K562 (cell line): ENCODE results near the gene MED28. TPM values are rescaled to one million over a fixed set of nuclear protein-coding genes. Genes with fewer than 3 reads are reported as not detected.

Experiments
- ATAC-seq: fragments of 200-7000 bp; cut with Tn5 transposase; 3 replicates; pipeline ENCODE4 v1.9.1; 2020; ENCODE audit warnings: moderate library complexity
- Bru-seq: library from RNA; stranded (reverse); fragments of 400-500 nt; gene quantifications from one replicate; lab custom pipeline; 2021; lab: Mats Ljungman, UMichigan
- BruChase-seq, 2 experiments: library from RNA; stranded (reverse); fragments of 400-500 nt; gene quantifications; one replicate each; lab custom pipeline; 2021; lab: Mats Ljungman, UMichigan
- BruUV-seq: library from RNA; stranded (reverse); fragments of 400-500 nt; replicated peaks from 2 replicates; lab custom pipeline; 2021; lab: Mats Ljungman, UMichigan
- CTCF ChIA-PET: fragments of 300-600 bp; formaldehyde crosslinking; extraction: SDS; loops from one replicate; lab custom pipeline; 2021; ENCODE audit warnings: low intra/inter-chr PET ratio; lab: Yijun Ruan, JAX
- POLR2A ChIA-PET: fragments of 300-600, 350-650 bp; sonication (Branson Sonifier 250); formaldehyde crosslinking; extraction: SDS; loops from one replicate; lab custom pipeline; 2021; ENCODE audit warnings: antibody characterized with exemption, inconsistent platforms; lab: Yijun Ruan, JAX
- DNase-seq, 4 experiments: peaks; one replicate each; pipeline versions ENCODE4 v3.0.0 to v3.0.0-alpha.2; 2011 to 2018; ENCODE audit warnings: low spot score in 3 of 4, mixed read lengths in 3 of 4; ENCODE audit errors: extremely low read depth in 1 of 4
- FAIRE-seq: peaks from 2 replicates; lab custom pipeline; 2011; peaks lifted over from hg19 to GRCh38; lab: Jason Lieb, UNC
- H2AFZ ChIP-seq: 2 replicates; pipeline ENCODE4 v1.6.0; 2011; ENCODE audit warnings: low read depth, low read length, control low read depth, inconsistent platforms
- H3K27ac ChIP-seq: fragments of 200-600 bp; 3 replicates; pipeline ENCODE4 v1.8.0; 2011; ENCODE audit warnings: low read depth, mild to moderate bottlenecking, control low read depth, inconsistent platforms, low read length, moderate library complexity, mixed read lengths; ENCODE audit errors: extremely low read depth
- H3K27me3 ChIP-seq, 2 experiments: fragments of 300-600 bp in 1 of 2; 2 replicates in 1 of 2; 3 replicates in 1 of 2; pipeline versions ENCODE4 v1.6.0 to v1.8.0; 2011; ENCODE audit warnings: inconsistent platforms in 2 of 2, low read length in 2 of 2, mild to moderate bottlenecking in 1 of 2, mixed read lengths in 1 of 2, moderate library complexity in 1 of 2; ENCODE audit not compliant: control insufficient read depth in 2 of 2, insufficient read depth in 2 of 2
- H3K36me3 ChIP-seq: fragments of 300-600 bp; 3 replicates; pipeline ENCODE4 v1.8.0; 2011; ENCODE audit warnings: mild to moderate bottlenecking, low read length, inconsistent platforms; ENCODE audit not compliant: control insufficient read depth, insufficient read depth
- H3K4me1 ChIP-seq, 2 experiments: fragments of 200-600 bp in 1 of 2; replicated peaks in 1 of 2; 2 replicates in 1 of 2; 3 replicates in 1 of 2; pipeline versions ENCODE4 v1.5.1 to v1.8.0; 2011; ENCODE audit warnings: inconsistent platforms in 2 of 2, low read length in 2 of 2, mild to moderate bottlenecking in 1 of 2, mixed read lengths in 1 of 2, moderate library complexity in 1 of 2; ENCODE audit not compliant: control insufficient read depth in 2 of 2, insufficient read depth in 2 of 2
- H3K4me2 ChIP-seq: 2 replicates; pipeline ENCODE4 v1.6.1; 2011; ENCODE audit warnings: low read length, control low read depth, inconsistent platforms, mixed read lengths; ENCODE audit not compliant: insufficient read depth
- H3K4me3 ChIP-seq: fragments of 200-600 bp; sonication (generic), shearing (Covaris generic); 2 replicates; pipeline ENCODE4 v1.5.1; 2016; ENCODE audit warnings: control low read depth, inconsistent platforms
- H3K79me2 ChIP-seq: fragments of 200-600 bp; 3 replicates; pipeline ENCODE4 v1.8.0; 2011; ENCODE audit warnings: low read length, inconsistent platforms; ENCODE audit not compliant: control insufficient read depth, insufficient read depth
- H3K9ac ChIP-seq, 2 experiments: 2 replicates each; pipeline versions ENCODE4 v1.6.0 to v1.6.1; 2011; ENCODE audit warnings: low read depth in 2 of 2, low read length in 2 of 2, control low read depth in 1 of 2, inconsistent platforms in 1 of 2, mild to moderate bottlenecking in 1 of 2, mixed read lengths in 1 of 2; ENCODE audit not compliant: insufficient read depth in 1 of 2
- H3K9me1 ChIP-seq: one replicate; pipeline ENCODE4 v1.6.0; 2011; ENCODE audit warnings: inconsistent platforms, mild to moderate bottlenecking, low read length, moderate library complexity; ENCODE audit not compliant: control insufficient read depth, insufficient read depth
- H3K9me3 ChIP-seq: replicated peaks from 2 replicates; pipeline ENCODE4 v1.5.1; 2011; ENCODE audit warnings: low read depth, low read length, inconsistent platforms; ENCODE audit not compliant: control insufficient read depth, insufficient read depth
- H4K20me1 ChIP-seq: replicated peaks from 2 replicates; pipeline ENCODE4 v1.6.1; 2011; ENCODE audit warnings: low read length, inconsistent platforms, mixed read lengths; ENCODE audit not compliant: control insufficient read depth, insufficient read depth
- ARHGAP35 ChIP-seq: fragments of 450-650 bp; IDR thresholded peaks from 2 replicates; pipeline ENCODE4 v1.6.1; 2018; ENCODE audit not compliant: partially characterized antibody
- CBFA2T3 ChIP-seq: fragments of 450-650 bp; IDR thresholded peaks from 2 replicates; pipeline ENCODE4 v1.6.1; 2017
- CREB1 ChIP-seq, 2 experiments: sonication (generic) in 1 of 2; formaldehyde crosslinking in 1 of 2; IDR thresholded peaks; 2 replicates each; pipeline versions ENCODE4 v1.6.1 to v1.8.0; 2012 to 2022; ENCODE audit warnings: inconsistent platforms in 1 of 2, mild to moderate bottlenecking in 1 of 2, missing genetic modification reagents in 1 of 2, moderate library complexity in 1 of 2
- POLR2H ChIP-seq: IDR thresholded peaks from 2 replicates; pipeline ENCODE4 v1.6.1; 2016; ENCODE audit warnings: missing genetic modification characterization, low read depth, mild to moderate bottlenecking, control low read depth, missing compliant biosample characterization, moderate library complexity
- POLR3A ChIP-seq: IDR thresholded peaks from 2 replicates; pipeline ENCODE4 v1.6.1; 2011; ENCODE audit warnings: borderline replicate concordance, mild to moderate bottlenecking, moderate library complexity; ENCODE audit not compliant: insufficient read length, insufficient read depth; ENCODE audit errors: extremely low read depth
- WGBS: fragments of 100-300 bp; shearing (Covaris generic); methylation state at CpG from one replicate; pipeline ENCODE4 v1.1.6; 2016; ENCODE audit warnings: low coverage, mixed read lengths; ENCODE audit not compliant: insufficient coverage; ENCODE audit errors: missing lambda C conversion rate; 5-methylcytosine and 5-hydroxymethylcytosine counted together
- in situ Hi-C: fragments of 300-500 bp; cut with MboI; formaldehyde crosslinking; loops from 4 replicates; pipeline ENCODE4 v1.15.0; 2018; ENCODE audit warnings: inconsistent platforms, mixed read lengths
- intact Hi-C: fragments of 100-400 bp; cut with micrococcal nuclease; formaldehyde crosslinking; loops from 2 replicates; pipeline ENCODE4 v1.14.2; 2022
- long read RNA-seq, 3 experiments: library from polyadenylated mRNA in 2 of 3; library from RNA in 1 of 3; unstranded in 2 of 3; stranded (forward) in 1 of 3; transcript quantifications; one replicate each; pipeline ENCODE4 v2.0.0, GENCODE V29; 2019 to 2022
- polyA minus RNA-seq, 3 experiments: library from RNA; depleted of rRNA, polyadenylated mRNA; stranded (reverse); fragments of >200 nt; gene quantifications; 2 replicates each; pipeline ENCODE4 v1.2.3, GENCODE V29; 2011
- polyA plus RNA-seq, 8 experiments: library from polyadenylated mRNA; depleted of rRNA in 4 of 8; stranded (reverse) in 5 of 8; unstranded in 3 of 8; fragments of >200 nt; fragmentation: Nextera tagmentation in 2 of 8; fragmentation: Illumina TruSeq in 1 of 8; extraction: Ambion mirVana in 2 of 8; extraction: Trizol in 1 of 8; gene quantifications; 2 replicates each; pipeline versions ENCODE4 v1.2.1 to v1.2.3, GENCODE V29; 2011 to 2014; ENCODE audit warnings: inconsistent platforms in 1 of 8, missing spikeins in 1 of 8
- total RNA-seq, 7 experiments: library from RNA; depleted of rRNA in 6 of 7; stranded (reverse); fragments of >200 nt in 6 of 7; fragmentation: Illumina TruSeq in 2 of 7; extraction: Trizol in 2 of 7; gene quantifications; 2 replicates each; pipeline versions ENCODE4 v1.2.1 to v1.2.3, GENCODE V29; 2011 to 2021; ENCODE audit warnings: low replicate concordance in 1 of 7
- TF ChIP-seq, protein P1 (sequence below): fragments of 250-450 bp; sonication (Bioruptor Pico); IDR thresholded peaks from 2 replicates; pipeline ENCODE4 v1.8.0; 2021; ENCODE audit warnings: moderate library complexity, mild to moderate bottlenecking, inconsistent platforms
- TF ChIP-seq, protein P2 (sequence below): fragments of 250-450 bp; sonication (Bioruptor Pico); IDR thresholded peaks from 2 replicates; pipeline ENCODE4 v1.5.0; 2021
- TF ChIP-seq, protein P3 (sequence below), 2 experiments: fragments of 450-650 bp in 1 of 2; sonication (generic) in 1 of 2; formaldehyde crosslinking in 1 of 2; IDR thresholded peaks in 1 of 2; conservative IDR thresholded peaks in 1 of 2; 2 replicates each; pipeline versions ENCODE4 v1.6.1 to v1.8.1; 2016 to 2023; ENCODE audit warnings: mild to moderate bottlenecking in 2 of 2, moderate library complexity in 2 of 2, inconsistent platforms in 1 of 2, missing genetic modification reagents in 1 of 2

The MED28 gene
- total RNA-seq (2011; cell fraction: chromatin; rRNA removed; ENCODE audit: low replicate concordance): 38.5 and 51.6 TPM in 2 replicates
- total RNA-seq (2011; cell fraction: nucleolus; rRNA removed): 29.0 and 36.8 TPM in 2 replicates
- 51.3 and 93.1 TPM in 2 replicates for total RNA-seq (2011; cell fraction: nucleoplasm; rRNA removed)
- total RNA-seq (2014; rRNA removed) (13.5 and 15.5 TPM in 2 replicates), total RNA-seq (2014; rRNA removed; fragmentation: Illumina TruSeq; extraction: Trizol) (34.6 and 41.9 TPM in 2 replicates), total RNA-seq (2015; rRNA removed; fragmentation: Illumina TruSeq; extraction: Trizol) (68.0 and 77.0 TPM in 2 replicates), total RNA-seq (2021) (82.4 and 93.8 TPM in 2 replicates), polyA plus RNA-seq (2011; rRNA removed) (42.4 and 50.5 TPM in 2 replicates), polyA plus RNA-seq (2014; fragmentation: Illumina TruSeq; extraction: Trizol) (23.0 and 28.4 TPM in 2 replicates), polyA plus RNA-seq (2014; fragmentation: Nextera tagmentation; extraction: Ambion mirVana) (10 to 100 TPM; 76.5 to 79.2 TPM), polyA plus RNA-seq (2014; rRNA removed) (35.1 and 43.4 TPM in 2 replicates), polyA minus RNA-seq (2011; rRNA and poly(A)+ RNA removed) (24.6 and 28.1 TPM in 2 replicates), Bru-seq, nascent RNA (percentile 92 among the genes with signal in this experiment), BruChase-seq, experiment 1, labeled RNA remaining after a 2-hour chase (percentile 94 among the genes with signal in this experiment), BruChase-seq, experiment 2, labeled RNA remaining after a 6-hour chase (percentile 94 among the genes with signal in this experiment)
- 15.6 and 24.7 TPM in 2 replicates for polyA plus RNA-seq (2011; cell fraction: cytosol; rRNA removed)
- 36.3 and 45.5 TPM in 2 replicates for polyA plus RNA-seq (2011; cell fraction: nucleus; rRNA removed)
- 30.2 and 53.6 TPM in 2 replicates for polyA plus RNA-seq (2012)
- polyA minus RNA-seq (2011; cell fraction: cytosol; rRNA and poly(A)+ RNA removed): 41.8 and 43.2 TPM in 2 replicates
- polyA minus RNA-seq (2011; cell fraction: nucleus; rRNA and poly(A)+ RNA removed): 25.3 and 29.1 TPM in 2 replicates
- long read RNA-seq, experiment 1, full-length matches to known transcripts: 183 of 220 reads
- long read RNA-seq, experiment 1, partial matches to known transcripts: 1 of 220 reads
- long read RNA-seq, experiment 1, other reads (novel, unspliced or antisense): 36 of 220 reads
- long read RNA-seq, experiment 2, full-length matches to known transcripts: 40 of 78 reads
- long read RNA-seq, experiment 2, partial matches to known transcripts: 15 of 78 reads
- long read RNA-seq, experiment 2, other reads (novel, unspliced or antisense): 23 of 78 reads
- long read RNA-seq, experiment 3, full-length matches to known transcripts: 134 of 140 reads
- long read RNA-seq, experiment 3, partial matches to known transcripts: 5 of 140 reads
- long read RNA-seq, experiment 3, other reads (novel, unspliced or antisense): 1 of 140 reads

GRCh38 chr4:17614416-17615299 is at the start of gene MED28:
MED28 (plus strand) TSS chr4:17614641; CDS start chr4:17614655, 14 bp downstream.
- under 1% methylated on average over 46 of the region's 46 CpGs for WGBS
- H3K27ac ChIP-seq: peak within 1 kb of the TSS; percentile 90
- H2AFZ ChIP-seq: peak within 1 kb of the TSS; percentile 92
- CTCF ChIA-PET: no interaction called here
- peak within 1 kb of the TSS; percentile 93 for H3K4me2 ChIP-seq
- peak; percentile 94 for FAIRE-seq
- in situ Hi-C loops: no loop called here
- H3K9me3 ChIP-seq: no peaks in the 10 kb centered on the region
- POLR2A ChIA-PET: interaction anchor here (0.5 to 2.5 kb wide), 12 partner anchors 8 to 1401 kb away, joined by 3 to 6 read pairs (median 3); no protein-coding TSS in a partner anchor
- peak within 1 kb of the TSS; percentile 78 for H3K4me3 ChIP-seq
- DNase-seq: peak; percentile 97 to 98 (median 98)
- peak; percentile 94 for ATAC-seq
- intact Hi-C loops: loop anchor here (1.0 kb wide), 1 partner anchor 37 kb away; the partner anchor contains the start of gene LAP3
- no peaks in the 10 kb centered on the region for H3K27me3 ChIP-seq
- peaks cover 54% of the 10 kb centered on the region for H3K79me2 ChIP-seq
- peak within 1 kb of the TSS; percentile 92 to 97 for H3K9ac ChIP-seq
- H3K9me1 ChIP-seq: peaks cover 3% of the 10 kb centered on the region
- TSS peak; percentile 83 for BruUV-seq
- peaks cover 35% of the 10 kb centered on the region for H3K36me3 ChIP-seq
- H4K20me1 ChIP-seq: peaks cover 15% of the 10 kb centered on the region
- H3K4me1 ChIP-seq: peaks cover 15 to 16% of the 10 kb centered on the region in 2 experiments
- TF ChIP-seq CREB1 (IDR thresholded peaks at IDR 0.05) (peak; percentile 25; the same call in 1 of the 2 replicates), CREB1 (CRISPR knock-in tag; IDR thresholded peaks at IDR 0.05) (no peak), POLR2H (peak; percentile 79), ARHGAP35 (no peak), CBFA2T3 (peak; percentile 43), POLR3A (no peak)
- TF ChIP-seq, protein P1, sequence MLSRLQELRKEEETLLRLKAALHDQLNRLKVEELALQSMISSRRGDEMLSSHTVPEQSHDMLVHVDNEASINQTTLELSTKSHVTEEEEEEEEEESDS: no peak
- TF ChIP-seq, protein P2, sequence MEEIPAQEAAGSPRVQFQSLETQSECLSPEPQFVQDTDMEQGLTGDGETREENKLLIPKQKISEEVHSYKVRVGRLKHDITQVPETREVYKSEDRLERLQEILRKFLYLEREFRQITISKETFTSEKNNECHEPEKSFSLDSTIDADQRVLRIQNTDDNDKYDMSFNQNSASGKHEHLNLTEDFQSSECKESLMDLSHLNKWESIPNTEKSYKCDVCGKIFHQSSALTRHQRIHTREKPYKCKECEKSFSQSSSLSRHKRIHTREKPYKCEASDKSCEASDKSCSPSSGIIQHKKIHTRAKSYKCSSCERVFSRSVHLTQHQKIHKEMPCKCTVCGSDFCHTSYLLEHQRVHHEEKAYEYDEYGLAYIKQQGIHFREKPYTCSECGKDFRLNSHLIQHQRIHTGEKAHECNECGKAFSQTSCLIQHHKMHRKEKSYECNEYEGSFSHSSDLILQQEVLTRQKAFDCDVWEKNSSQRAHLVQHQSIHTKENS: no peak
- TF ChIP-seq, protein P3, sequence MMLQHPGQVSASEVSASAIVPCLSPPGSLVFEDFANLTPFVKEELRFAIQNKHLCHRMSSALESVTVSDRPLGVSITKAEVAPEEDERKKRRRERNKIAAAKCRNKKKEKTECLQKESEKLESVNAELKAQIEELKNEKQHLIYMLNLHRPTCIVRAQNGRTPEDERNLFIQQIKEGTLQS (IDR thresholded peaks at IDR 0.05): peak; percentile 61
- TF ChIP-seq, protein P3 (CRISPR knock-in tag; conservative IDR thresholded peaks at IDR 0.05): no peak
